ENCODE measurements around the gene LIMK1. TPM values are rescaled to one million over a fixed set of nuclear protein-coding genes. Genes with fewer than 3 reads are reported as not detected.

Gene LIMK1
- total and polyA plus RNA-seq, 5 donors from 2014 or later, result 1.7 to 14.4 (median 2.8) TPM

DNA sequence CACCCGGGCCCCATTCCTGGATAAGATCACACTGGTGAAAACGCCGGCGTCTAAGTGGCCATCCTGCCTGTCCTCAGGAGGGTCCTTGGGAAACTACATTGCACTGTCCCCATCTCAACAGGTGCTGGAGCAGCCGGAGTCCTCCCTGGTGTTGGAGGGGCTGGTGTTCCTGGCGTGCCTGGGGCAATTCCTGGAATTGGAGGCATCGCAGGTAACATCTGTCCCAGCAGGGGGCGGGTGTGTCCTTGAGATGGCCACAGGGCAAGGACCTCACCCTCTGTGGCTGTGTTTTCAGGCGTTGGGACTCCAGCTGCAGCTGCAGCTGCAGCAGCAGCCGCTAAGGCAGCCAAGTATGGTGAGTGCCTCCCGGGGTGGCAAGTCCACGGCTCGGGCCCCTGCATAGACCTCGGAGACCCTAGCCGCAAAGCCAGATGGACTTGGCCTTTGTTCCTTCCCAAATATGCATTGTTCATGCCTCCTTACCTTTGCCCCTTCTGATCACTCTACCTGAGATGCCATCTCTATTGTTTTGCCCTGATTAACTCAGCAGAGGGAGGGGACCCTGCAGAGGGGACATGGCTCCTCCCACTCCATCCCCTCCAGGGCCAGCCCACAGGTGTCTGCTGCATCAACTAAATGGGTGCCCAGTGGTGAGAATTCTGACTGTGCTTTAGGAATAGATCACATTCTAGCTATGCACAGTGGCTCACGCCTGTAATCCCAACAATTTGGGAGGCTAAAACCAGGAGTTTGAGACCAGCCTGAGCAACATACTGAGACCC lies 31.8 kb upstream of the LIMK1 start:
- H3K27me3 Mint-ChIP-seq, result peaks cover 15% of the 10 kb centered on the region

DNA sequence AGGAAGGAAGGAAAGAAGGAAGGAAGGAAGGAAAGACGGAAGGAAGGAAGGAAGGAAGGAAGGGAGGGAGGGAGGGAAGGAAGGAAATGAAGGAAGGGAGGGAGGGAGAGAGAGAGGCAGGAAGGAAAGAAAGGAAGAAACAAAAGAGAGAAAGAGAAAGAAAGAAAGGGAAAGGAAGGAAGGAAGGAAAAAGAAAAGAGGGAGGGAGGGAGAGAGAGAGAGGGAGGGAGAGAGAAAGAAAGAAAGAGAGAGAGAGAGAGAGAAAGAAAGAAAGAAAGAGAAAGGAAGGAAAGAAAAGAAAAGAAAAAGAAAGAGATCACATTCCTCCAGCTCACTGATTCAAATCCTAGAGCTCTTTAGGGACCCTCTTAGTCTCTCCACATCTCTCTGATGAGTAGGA lies 31.0 kb upstream of the LIMK1 start:
- no peak for DNase-seq
- Histone ChIP-seq H3K36me3 (ENCODE audit: control insufficient read depth, insufficient read depth, low read length) (no peaks in the 10 kb centered on the region), H3K4me3 (ENCODE audit: low read depth, low read length) (no peak overlapping the region), H3K9me3 (ENCODE audit: control insufficient read depth in 2 of 2, low read length in 2 of 2) (no peaks in the 10 kb centered on the region), H3K4me1 (ENCODE audit: control insufficient read depth, insufficient read depth, low read length, poor library complexity, severe bottlenecking) (no peaks in the 10 kb centered on the region), H3K27ac (ENCODE audit: insufficient read depth, low read length, poor library complexity, severe bottlenecking) (no peak overlapping the region), H3K27me3 (ENCODE audit: control insufficient read depth, insufficient read depth, low read length) (no peaks in the 10 kb centered on the region)
- Mint-ChIP-seq H3K9me3 (peaks cover 0 to 1% (median 0%) of the 10 kb centered on the region in 7 donors), H3K27me3 (peaks cover 15% of the 10 kb centered on the region), H3K4me3 (no peak overlapping the region), H3K4me1 (peaks cover 0 to 2% (median 0%) of the 10 kb centered on the region in 4 donors), H3K36me3 (no peaks in the 10 kb centered on the region), H3K27ac (peak overlapping the region in 1 of 3 donors; percentile 50)
- no peak for ATAC-seq (ENCODE audit: low read depth in 2 of 2)

More for the DNA sequence above, 31.8 kb upstream of the LIMK1 start:
- DNase-seq (no peak), ATAC-seq (ENCODE audit: low read depth in 2 of 2) (no peak)
- peak overlapping the region in 1 of 3 donors; percentile 82 for H3K27ac Mint-ChIP-seq
- H3K4me1 ChIP-seq (ENCODE audit: control insufficient read depth, insufficient read depth, low read length, poor library complexity, severe bottlenecking), result no peaks in the 10 kb centered on the region
- H3K36me3 ChIP-seq (ENCODE audit: control insufficient read depth, insufficient read depth, low read length), result no peaks in the 10 kb centered on the region
- H3K36me3 Mint-ChIP-seq, result no peaks in the 10 kb centered on the region
- peaks cover 0 to 1% (median 0%) of the 10 kb centered on the region in 7 donors for H3K9me3 Mint-ChIP-seq
- no peak overlapping the region for H3K4me3 Mint-ChIP-seq
- H3K4me1 Mint-ChIP-seq, result peaks cover 0 to 2% (median 0%) of the 10 kb centered on the region in 4 donors
- H3K4me3 ChIP-seq (ENCODE audit: low read depth, low read length), result no peak overlapping the region
- no peak overlapping the region for H3K27ac ChIP-seq (ENCODE audit: insufficient read depth, low read length, poor library complexity, severe bottlenecking)
- H3K9me3 ChIP-seq (ENCODE audit: control insufficient read depth in 2 of 2, low read length in 2 of 2), result no peaks in the 10 kb centered on the region
- no peaks in the 10 kb centered on the region for H3K27me3 ChIP-seq (ENCODE audit: control insufficient read depth, insufficient read depth, low read length)

DNA sequence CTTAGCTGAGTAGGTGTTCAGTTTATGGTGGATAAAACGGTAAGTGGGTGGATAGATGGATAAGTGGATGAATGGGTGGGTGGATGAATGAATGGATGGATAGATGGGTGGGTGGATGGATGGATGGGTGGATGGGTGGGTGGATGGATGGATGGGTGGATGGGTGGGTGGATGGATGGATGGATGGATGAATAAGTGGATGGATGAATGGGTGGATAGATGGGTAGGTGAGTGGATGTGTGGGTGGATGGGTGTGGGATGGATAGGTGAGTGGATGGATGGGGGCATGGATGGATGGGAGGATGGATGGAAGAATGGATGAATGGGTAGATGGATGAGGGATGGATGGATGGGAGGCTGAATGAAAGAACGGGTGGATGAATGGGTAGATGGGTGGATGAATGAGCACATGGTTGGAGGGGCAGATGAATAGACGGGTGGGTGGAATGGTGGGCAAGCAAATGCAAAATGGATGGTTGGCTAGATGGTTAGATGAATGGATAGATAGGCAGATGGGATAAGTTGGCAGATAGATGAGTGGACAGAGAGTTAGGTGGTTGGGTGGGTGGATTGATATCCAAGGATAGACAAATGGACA lies 29.9 kb upstream of the LIMK1 start:
- H3K36me3 Mint-ChIP-seq, result no peaks in the 10 kb centered on the region
- Histone ChIP-seq H3K27me3 (ENCODE audit: control insufficient read depth, insufficient read depth, low read length) (no peaks in the 10 kb centered on the region), H3K4me3 (ENCODE audit: low read depth, low read length) (no peak overlapping the region), H3K27ac (ENCODE audit: insufficient read depth, low read length, poor library complexity, severe bottlenecking) (no peak overlapping the region), H3K36me3 (ENCODE audit: control insufficient read depth, insufficient read depth, low read length) (no peaks in the 10 kb centered on the region), H3K9me3 (ENCODE audit: control insufficient read depth in 2 of 2, low read length in 2 of 2) (no peaks in the 10 kb centered on the region), H3K4me1 (ENCODE audit: control insufficient read depth, insufficient read depth, low read length, poor library complexity, severe bottlenecking) (no peaks in the 10 kb centered on the region)
- H3K9me3 Mint-ChIP-seq, result peaks cover 0 to 1% (median 0%) of the 10 kb centered on the region in 7 donors
- no peak for DNase-seq
- no peak for ATAC-seq (ENCODE audit: low read depth in 2 of 2)
- H3K27ac Mint-ChIP-seq, result no peak overlapping the region
- peaks cover 0 to 2% (median 0%) of the 10 kb centered on the region in 4 donors for H3K4me1 Mint-ChIP-seq
- H3K4me3 Mint-ChIP-seq, result no peak overlapping the region
- peaks cover 24% of the 10 kb centered on the region for H3K27me3 Mint-ChIP-seq

- H3K36me3 Mint-ChIP-seq, result no peaks in the 10 kb centered on the region
- ATAC-seq (ENCODE audit: low read depth in 2 of 2), result no peak
- Histone ChIP-seq H3K27me3 (ENCODE audit: control insufficient read depth, insufficient read depth, low read length) (no peaks in the 10 kb centered on the region), H3K27ac (ENCODE audit: insufficient read depth, low read length, poor library complexity, severe bottlenecking) (no peak overlapping the region), H3K9me3 (ENCODE audit: control insufficient read depth in 2 of 2, low read length in 2 of 2) (no peaks in the 10 kb centered on the region), H3K4me3 (ENCODE audit: low read depth, low read length) (no peak overlapping the region), H3K4me1 (ENCODE audit: control insufficient read depth, insufficient read depth, low read length, poor library complexity, severe bottlenecking) (no peaks in the 10 kb centered on the region), H3K36me3 (ENCODE audit: control insufficient read depth, insufficient read depth, low read length) (no peaks in the 10 kb centered on the region)
- H3K27ac Mint-ChIP-seq, result no peak overlapping the region
- DNase-seq, result no peak
- H3K9me3 Mint-ChIP-seq, result peaks cover 0 to 1% (median 0%) of the 10 kb centered on the region in 7 donors
- peaks cover 0 to 2% (median 0%) of the 10 kb centered on the region in 4 donors for H3K4me1 Mint-ChIP-seq
- H3K4me3 Mint-ChIP-seq, result no peak overlapping the region
- H3K27me3 Mint-ChIP-seq, result peaks cover 26% of the 10 kb centered on the region
Observed at GRCh38 chr7:74056096-74056915, 27.3 kb upstream of the LIMK1 start.

GRCh38 chr7:74057216-74057925 lies 26.2 kb upstream of the LIMK1 start:
- Histone ChIP-seq H3K4me3 (ENCODE audit: low read depth, low read length) (no peak overlapping the region), H3K27ac (ENCODE audit: insufficient read depth, low read length, poor library complexity, severe bottlenecking) (no peak overlapping the region), H3K4me1 (ENCODE audit: control insufficient read depth, insufficient read depth, low read length, poor library complexity, severe bottlenecking) (peaks cover 6% of the 10 kb centered on the region), H3K9me3 (ENCODE audit: control insufficient read depth in 2 of 2, low read length in 2 of 2) (no peaks in the 10 kb centered on the region), H3K36me3 (ENCODE audit: control insufficient read depth, insufficient read depth, low read length) (no peaks in the 10 kb centered on the region), H3K27me3 (ENCODE audit: control insufficient read depth, insufficient read depth, low read length) (no peaks in the 10 kb centered on the region)
- Mint-ChIP-seq H3K4me1 (peaks cover 0 to 6% (median 5%) of the 10 kb centered on the region in 4 donors), H3K27me3 (peaks cover 26% of the 10 kb centered on the region), H3K4me3 (no peak overlapping the region), H3K27ac (peak overlapping the region in 1 of 3 donors; percentile 14), H3K9me3 (peaks cover 0 to under 1% (median 0%) of the 10 kb centered on the region in 7 donors), H3K36me3 (no peaks in the 10 kb centered on the region)
- DNase-seq (no peak), ATAC-seq (ENCODE audit: low read depth in 2 of 2) (no peak)

GRCh38 chr7:74057987-74058386 lies 25.6 kb upstream of the LIMK1 start:
- Mint-ChIP-seq H3K4me3 (no peak overlapping the region), H3K36me3 (no peaks in the 10 kb centered on the region), H3K27me3 (peaks cover 26% of the 10 kb centered on the region), H3K9me3 (no peaks in the 10 kb centered on the region), H3K4me1 (peaks cover 0 to 6% (median 5%) of the 10 kb centered on the region in 4 donors), H3K27ac (peak overlapping the region in 1 of 3 donors; percentile 14)
- DNase-seq, result no peak
- Histone ChIP-seq H3K4me3 (ENCODE audit: low read depth, low read length) (no peak overlapping the region), H3K4me1 (ENCODE audit: control insufficient read depth, insufficient read depth, low read length, poor library complexity, severe bottlenecking) (peaks cover 7% of the 10 kb centered on the region), H3K36me3 (ENCODE audit: control insufficient read depth, insufficient read depth, low read length) (no peaks in the 10 kb centered on the region), H3K27ac (ENCODE audit: insufficient read depth, low read length, poor library complexity, severe bottlenecking) (no peak overlapping the region), H3K27me3 (ENCODE audit: control insufficient read depth, insufficient read depth, low read length) (no peaks in the 10 kb centered on the region), H3K9me3 (ENCODE audit: control insufficient read depth in 2 of 2, low read length in 2 of 2) (no peaks in the 10 kb centered on the region)
- ATAC-seq (ENCODE audit: low read depth in 2 of 2), result no peak

GRCh38 chr7:74058486-74058885 lies 25.1 kb upstream of the LIMK1 start:
- H3K27me3 ChIP-seq (ENCODE audit: control insufficient read depth, insufficient read depth, low read length), result no peaks in the 10 kb centered on the region
- no peaks in the 10 kb centered on the region for H3K36me3 ChIP-seq (ENCODE audit: control insufficient read depth, insufficient read depth, low read length)
- H3K4me1 Mint-ChIP-seq, result peaks cover 0 to 6% (median 5%) of the 10 kb centered on the region in 4 donors
- peaks cover 7% of the 10 kb centered on the region for H3K4me1 ChIP-seq (ENCODE audit: control insufficient read depth, insufficient read depth, low read length, poor library complexity, severe bottlenecking)
- H3K9me3 Mint-ChIP-seq, result no peaks in the 10 kb centered on the region
- DNase-seq, result no peak
- H3K9me3 ChIP-seq (ENCODE audit: control insufficient read depth in 2 of 2, low read length in 2 of 2), result no peaks in the 10 kb centered on the region
- peaks cover 22% of the 10 kb centered on the region for H3K27me3 Mint-ChIP-seq
- no peak overlapping the region for H3K4me3 ChIP-seq (ENCODE audit: low read depth, low read length)
- no peak for ATAC-seq (ENCODE audit: low read depth in 2 of 2)
- peak overlapping the region in 1 of 3 donors; percentile 14 for H3K27ac Mint-ChIP-seq
- no peaks in the 10 kb centered on the region for H3K36me3 Mint-ChIP-seq
- H3K27ac ChIP-seq (ENCODE audit: insufficient read depth, low read length, poor library complexity, severe bottlenecking), result no peak overlapping the region
- no peak overlapping the region for H3K4me3 Mint-ChIP-seq
